Measurements from ENCODE around the gene FOXJ3. TPM values are rescaled to one million over a fixed set of nuclear protein-coding genes. Genes with fewer than 3 reads are reported as not detected.
A peak's percentile ranks its signal among the peaks of the same experiment; 100 is the strongest.

FOXJ3 gene
- total RNA-seq, 4 donors from 2014 or later = 42.9 to 68.5 (median 52.5) TPM

DNA sequence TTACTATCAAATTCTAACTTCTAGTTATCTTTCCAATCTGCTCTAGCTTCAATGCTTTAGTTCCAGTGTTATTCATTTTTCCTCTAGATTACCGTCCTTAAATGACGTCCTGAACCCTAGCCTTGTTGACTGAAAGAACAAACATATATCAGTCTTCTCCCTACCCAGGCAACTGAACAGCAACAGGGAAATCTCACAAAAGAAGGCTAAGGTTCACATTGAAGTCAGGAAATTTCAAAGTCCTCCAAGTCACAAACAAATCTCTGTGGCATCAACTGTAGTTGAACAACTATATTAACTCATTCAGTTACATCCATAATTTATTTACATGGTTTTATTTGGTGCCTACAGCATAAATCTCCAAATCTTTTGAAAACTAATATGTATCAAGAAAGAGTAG lies 19.5 kb downstream of the FOXJ3 start:
- DNase-seq = no peak
- H3K27ac ChIP-seq = peak overlapping the region in 2 of 4 donors; percentile 1 to 33
- peaks cover 0 to 70% (median 6%) of the 10 kb centered on the region in 4 donors for H3K4me1 ChIP-seq
- no peaks in the 10 kb centered on the region for H3K36me3 ChIP-seq
- TF ChIP-seq CTCF (IDR thresholded peaks at IDR 0.05) (no peak), POLR2A (IDR thresholded peaks at IDR 0.05) (no peak)
- H3K9me3 ChIP-seq = no peaks in the 10 kb centered on the region
- H3K27me3 ChIP-seq = no peaks in the 10 kb centered on the region
- H3K4me3 ChIP-seq = no peak overlapping the region

DNA sequence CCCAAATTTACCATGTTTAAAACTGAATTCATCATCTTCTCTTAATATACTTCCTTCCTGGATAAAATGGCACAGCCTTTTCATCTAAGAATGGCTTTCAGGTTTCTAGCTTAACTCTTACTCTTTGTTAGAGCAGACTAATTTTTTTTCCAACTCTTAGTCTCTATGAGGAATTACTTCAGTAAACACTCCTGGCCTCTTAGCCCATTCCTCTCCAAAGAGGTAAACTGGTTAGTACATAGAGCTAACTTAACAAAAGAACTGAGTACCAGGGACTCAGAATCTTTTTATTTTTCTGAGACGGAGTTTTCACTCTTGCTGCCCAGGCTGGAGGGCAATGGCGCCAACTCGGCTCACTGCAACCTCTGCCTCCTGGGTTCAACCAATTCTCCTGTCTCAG lies 21.1 kb downstream of the FOXJ3 start:
- Histone ChIP-seq H3K9me3 (no peaks in the 10 kb centered on the region), H3K36me3 (no peaks in the 10 kb centered on the region), H3K27me3 (no peaks in the 10 kb centered on the region), H3K27ac (no peak overlapping the region), H3K4me3 (no peak overlapping the region), H3K4me1 (peaks cover 0 to 56% (median 4%) of the 10 kb centered on the region in 4 donors)
- TF ChIP-seq POLR2A (IDR thresholded peaks at IDR 0.05) (no peak), CTCF (IDR thresholded peaks at IDR 0.05) (no peak)
- DNase-seq = no peak

DNA sequence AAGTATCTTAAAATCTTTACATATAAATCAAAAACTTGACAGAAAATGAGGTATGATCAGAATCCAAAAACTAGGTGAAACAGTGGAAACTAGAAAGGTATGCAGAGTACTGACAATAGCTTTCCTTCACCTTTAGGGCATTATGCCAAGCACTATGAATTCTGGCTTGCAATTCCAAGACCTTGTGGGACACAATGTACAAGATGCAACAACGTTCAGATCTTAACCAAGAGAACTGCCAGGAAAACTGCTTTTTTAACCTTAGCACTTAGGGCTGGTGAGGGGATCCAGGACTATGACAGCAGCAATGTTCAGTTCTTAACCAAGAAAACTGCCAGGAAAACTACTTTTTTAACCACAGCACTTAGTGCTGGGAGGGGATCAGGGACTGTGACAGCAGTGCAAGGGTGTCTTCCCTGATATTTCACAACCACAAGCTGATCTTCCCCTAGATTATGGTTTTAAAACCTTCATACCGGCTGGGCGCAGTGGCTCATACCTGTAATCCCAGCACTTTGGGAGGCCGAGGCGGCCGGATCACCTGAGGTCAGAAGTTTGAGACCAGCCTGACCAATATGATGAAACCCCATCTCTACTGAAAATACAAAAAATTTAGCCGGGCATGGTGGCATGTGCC lies 22.3 kb downstream of the FOXJ3 start:
- Histone ChIP-seq H3K27ac (no peak overlapping the region), H3K4me3 (no peak overlapping the region), H3K9me3 (no peaks in the 10 kb centered on the region), H3K36me3 (no peaks in the 10 kb centered on the region), H3K4me1 (peaks cover 0 to 48% (median 4%) of the 10 kb centered on the region in 4 donors), H3K27me3 (no peaks in the 10 kb centered on the region)
- TF ChIP-seq CTCF (IDR thresholded peaks at IDR 0.05) = no peak
- no peak for TF ChIP-seq POLR2A (IDR thresholded peaks at IDR 0.05)
- no peak for DNase-seq

DNA sequence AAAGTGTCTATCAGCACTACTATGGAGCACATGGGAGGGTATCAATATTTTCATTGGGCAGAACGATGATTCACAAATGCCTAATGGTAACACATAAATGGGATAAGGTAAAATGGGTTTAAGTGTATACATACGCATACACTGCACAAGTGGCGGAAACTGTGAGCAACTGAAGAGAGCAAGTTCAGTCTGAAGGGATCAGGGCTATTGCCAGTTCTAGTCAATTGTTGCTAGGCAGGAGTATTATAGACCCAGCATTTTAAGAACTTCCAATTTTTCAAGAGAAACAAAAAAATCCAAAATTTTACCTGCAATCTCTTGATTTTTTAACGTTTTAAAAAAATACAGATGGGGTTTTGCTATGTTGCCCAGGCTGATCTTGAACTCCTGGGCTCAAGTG lies 23.1 kb downstream of the FOXJ3 start:
- no peaks in the 10 kb centered on the region for H3K9me3 ChIP-seq
- peaks cover 0 to 45% (median 3%) of the 10 kb centered on the region in 4 donors for H3K4me1 ChIP-seq
- TF ChIP-seq POLR2A (IDR thresholded peaks at IDR 0.05) = no peak
- TF ChIP-seq CTCF (IDR thresholded peaks at IDR 0.05) = no peak
- DNase-seq = no peak
- no peak overlapping the region for H3K4me3 ChIP-seq
- H3K27ac ChIP-seq = no peak overlapping the region
- H3K27me3 ChIP-seq = no peaks in the 10 kb centered on the region
- H3K36me3 ChIP-seq = no peaks in the 10 kb centered on the region

GRCh38 chr1:42311138-42311537 lies 23.9 kb downstream of the FOXJ3 start:
- Histone ChIP-seq H3K4me3 (no peak overlapping the region), H3K9me3 (no peaks in the 10 kb centered on the region), H3K27ac (no peak overlapping the region), H3K27me3 (no peaks in the 10 kb centered on the region), H3K4me1 (peaks cover 0 to 37% (median 0%) of the 10 kb centered on the region in 4 donors), H3K36me3 (no peaks in the 10 kb centered on the region)
- DNase-seq = no peak
- TF ChIP-seq POLR2A (IDR thresholded peaks at IDR 0.05) (no peak), CTCF (IDR thresholded peaks at IDR 0.05) (no peak)
